HG02759 (cell line): ENCODE data around the gene THEM5.

ENCODE experiments used
- ATAC-seq: cut with Tn5 transposase; IDR thresholded peaks from one replicate; pipeline ENCODE4 v1.9.1; 2021; ENCODE audit warnings: mild to moderate bottlenecking, moderate library complexity; ENCODE audit not compliant: unreplicated experiment

Gene THEM5

DNA sequence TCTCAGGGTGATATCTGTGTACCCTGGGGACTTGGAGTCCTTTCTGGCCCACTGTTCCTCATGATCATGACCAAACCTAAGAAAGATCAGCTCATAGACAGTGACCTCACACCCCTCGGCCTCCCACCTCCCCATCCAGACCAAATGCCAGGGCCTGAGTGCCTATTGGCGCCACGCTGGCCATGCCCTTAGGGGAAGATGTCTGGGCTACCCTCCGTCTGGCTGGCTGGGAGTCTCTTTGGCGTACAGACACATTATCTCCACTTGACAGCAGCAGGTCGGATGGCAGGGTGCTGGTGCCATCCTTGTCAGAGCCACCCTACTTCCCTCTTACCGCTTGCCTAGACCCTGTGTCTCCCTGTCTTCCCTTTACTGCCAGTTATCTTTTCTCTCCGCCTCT, 30.3 kb downstream of the THEM5 start:
- ATAC-seq, result no peak

DNA sequence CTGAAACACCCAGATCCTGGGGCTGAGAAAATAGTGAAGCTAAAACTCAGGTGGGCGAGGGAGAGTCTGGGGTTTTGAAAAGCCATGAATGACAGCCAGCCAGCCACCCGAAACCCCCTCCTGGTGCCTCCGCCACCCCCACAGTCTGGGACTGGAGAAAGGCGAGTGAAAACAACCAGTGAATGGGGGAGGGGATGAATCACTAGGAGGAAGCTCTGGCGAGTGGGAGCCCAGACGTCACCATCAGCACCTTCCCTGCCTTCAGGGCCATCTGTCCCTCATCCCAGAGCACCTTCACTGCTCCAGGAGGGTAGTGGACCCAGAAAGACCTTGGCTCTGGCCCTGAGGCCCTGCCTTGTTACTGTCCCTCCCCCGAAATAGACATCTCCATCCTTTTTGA, 31.1 kb downstream of the THEM5 start:
- ATAC-seq, result no peak

DNA sequence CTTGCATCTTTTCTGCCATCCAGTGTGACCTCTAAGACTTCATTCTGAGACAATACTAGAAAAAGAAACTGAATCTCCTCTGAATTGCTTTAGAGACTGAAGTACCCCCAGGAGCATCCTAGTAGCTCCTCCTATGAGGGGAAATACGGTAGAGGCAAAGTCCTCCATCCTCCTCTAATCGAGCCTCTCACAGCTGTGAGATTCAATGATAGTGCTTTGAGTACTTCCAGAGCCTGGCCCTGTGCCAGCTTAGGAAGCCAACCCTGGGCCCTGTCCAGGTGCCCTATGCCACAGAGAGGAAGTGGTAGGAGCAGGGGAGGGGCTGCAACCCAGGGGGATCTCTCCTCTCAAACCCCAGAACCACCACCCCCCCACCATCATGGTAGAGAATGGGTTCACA, 32.6 kb downstream of the THEM5 start:
- ATAC-seq, result no peak

DNA sequence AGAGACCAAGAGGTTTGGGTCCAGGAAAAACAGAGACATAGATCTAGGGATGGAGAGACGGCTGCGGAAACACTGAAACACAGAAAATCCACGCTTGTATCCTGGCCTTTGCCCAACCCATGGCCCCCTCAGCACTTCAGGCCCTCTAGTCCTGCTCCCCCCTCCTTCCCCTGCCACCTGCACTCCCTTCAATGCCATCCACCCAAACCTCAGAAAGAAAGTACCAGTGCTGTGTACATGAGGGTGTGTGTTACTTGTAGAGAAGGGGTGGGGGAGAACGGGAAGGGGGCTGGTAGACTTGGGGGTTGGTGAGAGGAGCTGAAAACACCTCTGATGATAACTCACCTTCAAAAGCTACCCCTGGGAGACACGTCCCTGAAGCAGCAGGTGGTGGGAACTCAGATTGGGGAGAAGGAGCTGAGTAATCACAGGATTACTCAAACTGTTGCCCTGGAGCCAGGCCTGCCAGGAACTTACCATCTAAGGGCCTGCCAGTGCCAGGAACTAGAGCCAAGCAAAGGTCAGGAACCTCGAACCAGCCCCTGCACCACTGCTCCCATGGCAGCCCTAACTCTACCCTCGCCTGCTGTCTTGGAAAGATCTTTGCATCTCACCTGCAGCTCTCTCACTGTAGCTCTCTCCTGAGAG, 33.4 kb downstream of the THEM5 start:
- no peak for ATAC-seq

DNA sequence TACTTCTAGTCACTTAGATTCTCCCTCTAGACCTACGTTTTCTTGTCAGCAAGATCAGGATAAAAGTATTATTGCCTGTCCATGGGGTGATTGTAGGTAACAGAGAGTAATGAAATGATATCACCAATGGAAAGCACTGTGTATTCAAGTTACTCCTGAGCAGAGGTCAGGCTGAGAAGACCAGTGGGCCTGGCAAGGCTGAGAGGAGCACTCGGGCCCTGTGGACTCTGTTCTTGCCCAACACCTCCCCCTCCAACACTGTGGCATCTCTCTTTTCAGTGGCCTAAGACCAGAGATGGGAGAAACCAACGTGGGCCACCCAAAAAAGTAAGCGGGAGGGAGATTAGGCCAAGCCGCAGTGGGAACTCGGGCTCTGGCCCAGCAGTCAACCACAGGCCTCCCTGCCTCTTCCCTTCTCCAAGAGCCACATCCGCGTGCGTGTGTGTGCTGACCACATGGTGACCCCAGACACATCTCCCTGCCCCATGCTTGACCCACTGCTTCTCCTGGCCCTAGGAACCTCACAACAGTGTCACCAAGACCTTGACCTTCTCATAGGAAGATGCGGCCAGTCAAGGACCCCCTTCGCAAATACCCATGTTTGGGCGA, 34.2 kb downstream of the THEM5 start:
- ATAC-seq, result no peak

DNA sequence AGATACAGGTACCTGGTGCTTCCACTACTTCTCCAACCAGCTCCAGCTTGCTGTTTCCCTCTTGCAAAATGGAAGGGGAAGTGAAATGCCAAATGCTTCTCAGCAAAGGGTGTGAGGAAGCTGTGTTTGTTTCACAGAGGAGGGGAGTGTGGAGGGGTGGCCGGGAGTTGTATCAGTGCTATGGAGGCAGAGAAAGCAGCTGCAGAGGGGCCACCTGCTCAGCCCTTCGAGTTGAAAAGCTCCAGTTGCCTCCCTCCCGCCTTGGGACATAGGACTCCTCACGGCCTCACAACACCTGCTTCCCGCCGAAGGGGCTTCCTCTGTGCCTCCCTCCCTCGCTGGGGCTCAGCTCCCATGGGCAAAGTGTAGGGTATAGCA, 36.2 kb downstream of the THEM5 start:
- ATAC-seq, result no peak

DNA sequence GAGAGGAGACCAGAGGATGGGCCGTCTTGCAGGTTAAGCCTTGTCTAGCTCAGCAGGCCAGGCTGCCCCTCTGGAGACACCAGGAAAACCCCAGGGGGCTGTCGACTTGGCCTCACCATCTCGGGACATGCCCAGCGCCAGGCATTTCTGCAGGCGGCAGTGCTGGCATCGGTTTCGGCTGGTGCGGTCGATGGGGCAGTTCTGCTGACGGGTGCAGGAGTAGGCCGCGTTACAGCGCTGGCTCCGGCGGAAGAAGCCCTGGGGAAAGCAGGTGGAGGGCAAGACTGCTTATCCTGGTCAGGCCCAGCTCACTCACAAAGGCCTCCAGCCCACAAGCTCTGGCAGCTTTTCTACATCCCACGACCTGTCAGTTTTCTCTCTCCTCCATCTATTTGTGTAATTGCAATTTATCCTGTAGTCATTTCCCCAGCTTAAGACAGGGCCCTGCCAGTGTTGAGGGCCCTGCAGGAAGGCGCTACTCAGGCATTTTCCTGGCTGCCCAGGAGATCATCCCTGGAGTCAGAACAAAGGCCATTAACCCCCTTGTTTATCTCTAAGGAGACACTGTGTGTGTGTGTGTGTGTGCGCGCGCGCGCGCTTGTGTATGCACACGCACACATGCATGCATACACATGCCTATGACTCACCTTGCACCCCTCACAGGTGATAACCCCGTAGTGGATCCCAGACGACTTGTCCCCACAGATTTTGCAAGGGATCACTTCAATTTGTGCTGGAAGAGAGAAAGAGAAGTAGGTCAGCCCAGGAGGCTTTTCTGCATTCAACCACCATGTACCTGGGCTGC, 36.8 kb downstream of the THEM5 start:
- no peak for ATAC-seq

DNA sequence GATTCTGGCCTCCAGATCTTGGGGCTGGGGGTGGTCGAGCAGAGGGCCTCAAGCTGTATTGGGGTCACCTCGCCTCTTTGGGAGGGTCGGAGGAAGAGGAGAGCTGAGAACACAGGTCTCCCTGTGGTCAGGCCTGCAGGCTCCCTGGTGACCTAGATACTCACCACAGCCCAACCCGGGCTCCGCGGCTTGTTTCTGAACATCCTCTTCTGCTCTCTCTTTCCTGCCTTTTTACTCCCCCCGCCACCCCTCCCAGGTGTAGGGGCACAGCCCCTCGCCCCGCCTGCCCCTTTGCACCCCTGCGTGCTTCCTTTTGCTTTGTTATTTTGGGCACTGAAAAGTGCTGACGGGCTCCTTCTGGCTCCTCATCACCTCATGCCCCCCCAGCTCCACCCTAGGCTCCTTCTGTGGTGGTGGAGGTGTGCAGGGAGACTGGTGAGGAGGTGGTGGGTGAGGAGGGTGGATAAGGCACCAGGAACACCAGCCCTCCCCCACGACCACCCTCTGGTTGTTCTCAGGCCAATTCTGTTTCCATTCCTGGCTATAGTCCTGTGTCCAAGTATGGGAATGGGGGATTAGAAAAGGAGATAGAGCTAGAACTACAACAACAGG, 37.7 kb downstream of the THEM5 start:
- no peak for ATAC-seq

DNA sequence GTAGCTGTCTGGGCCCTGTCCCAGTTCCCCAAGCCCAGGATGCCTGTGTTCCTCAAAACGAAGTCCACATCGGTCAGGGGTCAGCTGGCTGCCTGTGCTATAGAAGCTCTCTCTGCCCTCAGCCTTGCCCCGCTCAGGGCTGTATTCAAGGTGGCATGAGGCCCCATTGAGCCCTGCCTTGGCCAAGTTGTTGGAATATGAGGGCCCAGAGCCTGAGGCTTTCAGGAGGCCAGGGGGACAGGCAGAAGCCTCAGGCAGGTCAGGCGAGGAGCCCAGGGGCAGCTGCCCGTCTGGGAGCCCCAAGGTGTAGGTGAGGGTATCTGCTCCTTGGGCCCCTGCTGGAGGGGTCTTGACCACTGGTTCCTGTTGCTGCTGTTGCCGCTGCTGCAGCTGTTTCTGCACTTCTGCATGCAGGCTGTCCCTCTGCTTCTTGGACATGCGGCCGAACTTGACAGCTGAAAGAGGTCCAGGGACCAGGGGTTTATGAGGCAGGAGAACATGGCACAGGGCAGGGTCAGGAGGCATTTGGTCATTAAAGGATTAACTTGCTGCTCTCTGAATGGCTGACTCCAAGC, 38.5 kb downstream of the THEM5 start:
- no peak for ATAC-seq

DNA sequence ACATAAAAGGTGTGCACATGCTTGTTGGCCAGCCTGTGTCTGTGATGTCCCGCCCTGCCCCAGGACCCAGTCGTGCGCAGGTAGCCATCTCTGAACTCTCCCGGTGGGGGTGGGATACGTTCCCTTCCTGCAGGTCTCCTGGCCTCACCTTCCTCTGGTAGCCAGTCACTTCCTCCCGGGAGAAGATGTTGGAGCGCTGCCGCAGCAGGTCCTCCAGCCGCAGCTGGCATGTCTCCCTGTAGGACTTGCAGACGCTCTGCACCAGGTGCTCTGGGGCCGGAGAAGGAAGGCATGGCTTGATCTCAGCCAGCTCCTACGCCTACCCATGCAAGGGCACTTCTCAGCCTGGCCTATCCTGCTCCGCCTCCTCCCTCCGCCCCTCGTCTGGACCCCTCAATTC, 39.1 kb downstream of the THEM5 start:
- ATAC-seq, result no peak

DNA sequence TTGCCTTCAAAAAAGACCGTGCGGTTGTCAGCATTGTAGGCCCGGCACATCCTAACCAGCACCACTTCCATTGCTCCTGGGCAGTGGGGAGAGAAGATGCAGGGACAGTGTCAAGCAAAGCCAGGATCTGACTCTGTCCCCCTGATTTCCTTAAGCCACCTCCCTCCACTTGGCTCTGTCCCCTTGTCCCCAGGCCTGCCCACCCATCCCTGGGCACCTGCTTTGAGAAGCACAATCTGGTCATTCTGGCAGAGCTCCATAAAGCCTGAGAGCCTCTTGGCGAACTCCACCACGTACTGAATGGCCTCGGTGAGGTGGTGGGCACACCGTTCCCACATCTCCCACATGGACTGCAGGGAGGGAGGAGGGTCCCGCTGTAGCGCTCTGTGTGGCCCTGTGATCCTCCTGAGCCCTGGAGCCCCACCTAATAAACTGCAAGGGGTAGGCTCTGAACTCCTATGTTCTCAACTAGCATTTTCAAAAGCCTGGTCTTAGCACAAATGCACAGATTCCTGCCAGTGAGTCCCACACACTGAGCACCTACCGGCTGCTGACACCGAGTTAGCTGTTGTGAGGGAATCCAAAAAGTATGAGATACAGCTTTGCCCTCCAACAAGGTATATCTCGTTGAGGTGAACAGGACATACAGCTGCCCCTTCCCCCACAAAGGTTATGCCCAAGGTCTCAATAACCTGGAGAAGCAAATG, 40.1 kb downstream of the THEM5 start:
- ATAC-seq, result no peak

DNA sequence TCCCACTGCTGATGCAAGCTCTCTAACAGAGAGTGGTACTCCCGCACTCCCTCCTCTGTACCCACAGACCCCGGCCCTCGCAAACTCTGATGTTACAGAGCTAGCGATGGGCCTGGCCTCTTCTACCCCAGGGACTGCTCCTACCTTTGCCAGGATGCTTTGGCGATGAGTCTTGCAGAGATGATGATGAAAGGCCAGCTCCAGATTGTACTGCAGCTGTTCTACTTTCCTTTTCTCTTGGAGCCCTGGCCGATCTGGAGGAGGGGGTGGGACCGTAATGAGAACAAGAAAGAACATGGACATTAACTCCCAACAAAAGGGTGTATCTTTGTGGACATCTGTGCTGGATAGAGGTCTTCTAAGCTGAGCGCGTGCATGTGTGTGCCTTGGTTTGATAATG, 42.3 kb downstream of the THEM5 start:
- no peak for ATAC-seq

DNA sequence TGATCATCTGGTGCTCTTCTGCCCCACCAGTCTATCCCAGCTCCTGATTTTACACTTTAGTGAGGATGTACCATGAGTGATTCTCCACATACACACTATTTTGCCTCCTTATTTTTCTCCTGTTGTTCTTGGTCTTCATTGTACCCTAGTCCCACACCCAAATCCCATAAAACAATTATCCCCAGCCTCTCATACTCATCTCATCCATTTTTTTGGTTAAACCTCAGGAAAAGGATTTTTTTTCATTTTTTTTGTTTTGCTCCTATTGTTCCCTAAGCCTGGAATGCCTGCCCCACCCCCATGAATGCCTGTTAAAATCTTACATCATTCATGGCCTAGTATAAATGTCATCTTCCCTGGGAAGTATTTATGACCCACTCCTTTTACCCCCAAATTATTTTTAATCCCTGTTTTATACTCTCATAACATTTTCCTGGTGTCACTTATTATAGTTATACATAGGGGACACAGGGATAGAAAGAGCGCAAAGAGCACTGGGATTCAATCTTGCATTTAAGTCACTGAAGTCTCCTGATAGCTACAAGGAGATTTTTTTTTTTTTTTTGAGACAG, 43.4 kb downstream of the THEM5 start:
- ATAC-seq, result no peak

DNA sequence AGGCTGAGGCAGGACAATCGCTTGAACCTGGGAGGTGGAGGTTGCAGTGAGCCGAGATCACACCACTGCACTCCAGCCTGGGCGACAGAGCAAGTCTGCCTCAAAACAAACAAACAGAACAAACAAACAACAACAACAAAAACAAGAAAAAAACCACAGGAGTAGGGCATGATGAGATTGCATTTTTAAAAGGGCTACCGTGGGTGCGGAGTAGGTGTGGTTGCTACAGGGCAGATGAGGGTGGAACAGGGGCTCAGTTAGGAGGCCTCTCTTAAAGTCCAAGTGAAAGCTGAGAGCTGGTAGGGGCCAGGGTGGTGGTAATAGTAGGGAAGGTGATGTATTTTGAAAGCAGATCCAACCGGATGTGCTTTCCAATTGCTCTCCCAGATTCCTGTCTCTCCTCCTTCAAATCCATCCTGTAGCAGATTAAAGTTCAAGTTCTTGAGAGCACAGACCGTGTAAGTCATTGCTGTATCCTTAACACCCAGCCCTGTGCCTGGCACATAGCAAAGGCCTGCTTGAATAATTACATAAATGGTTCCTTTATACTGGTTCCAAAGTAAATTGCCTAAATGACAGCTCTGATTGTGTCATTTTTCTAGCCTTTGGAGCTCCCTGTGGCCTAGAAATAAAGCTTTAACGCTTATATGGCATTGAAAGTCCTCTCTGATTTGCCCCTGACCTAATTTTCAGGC, 44.1 kb downstream of the THEM5 start:
- ATAC-seq, result no peak

DNA sequence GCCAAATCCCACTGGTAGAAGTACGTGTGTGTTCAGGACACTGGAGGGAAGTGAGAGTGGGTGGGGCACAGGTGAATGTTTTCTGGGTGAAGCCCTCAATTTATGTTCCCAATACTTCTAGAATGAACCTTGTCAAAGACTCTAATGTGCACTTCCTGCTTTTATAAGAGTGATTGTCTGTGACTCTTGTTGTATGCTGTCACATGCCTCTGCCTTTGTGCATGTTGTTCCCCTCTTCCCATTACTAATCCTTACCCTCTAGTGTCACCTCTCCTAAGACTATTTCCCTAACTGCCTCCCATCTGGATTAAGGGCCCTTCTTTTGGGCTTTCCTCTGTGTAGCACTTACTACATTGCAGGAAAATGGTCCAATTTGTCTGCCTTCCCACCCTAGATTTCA, 45.7 kb downstream of the THEM5 start:
- ATAC-seq, result no peak

DNA sequence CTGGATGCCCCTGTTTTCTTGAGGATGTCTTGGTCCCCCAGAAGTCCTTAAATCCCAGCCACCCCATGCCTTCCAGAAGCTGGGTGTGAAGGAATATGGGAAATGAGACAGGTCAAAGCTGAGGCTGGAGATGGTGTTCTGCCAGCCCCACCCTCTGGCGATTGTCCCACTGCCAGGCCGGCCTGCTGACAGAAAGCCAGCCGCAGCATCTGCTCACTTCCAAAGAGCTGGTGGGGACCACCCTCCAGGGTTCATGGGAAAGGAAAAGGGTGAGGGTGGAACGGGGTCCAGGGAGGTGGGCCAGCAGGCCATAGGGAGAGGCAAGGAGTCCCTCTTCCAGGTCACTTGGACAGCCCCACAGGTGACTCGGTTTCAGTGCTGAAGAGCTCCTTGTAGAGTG, 46.4 kb downstream of the THEM5 start:
- ATAC-seq, result no peak

DNA sequence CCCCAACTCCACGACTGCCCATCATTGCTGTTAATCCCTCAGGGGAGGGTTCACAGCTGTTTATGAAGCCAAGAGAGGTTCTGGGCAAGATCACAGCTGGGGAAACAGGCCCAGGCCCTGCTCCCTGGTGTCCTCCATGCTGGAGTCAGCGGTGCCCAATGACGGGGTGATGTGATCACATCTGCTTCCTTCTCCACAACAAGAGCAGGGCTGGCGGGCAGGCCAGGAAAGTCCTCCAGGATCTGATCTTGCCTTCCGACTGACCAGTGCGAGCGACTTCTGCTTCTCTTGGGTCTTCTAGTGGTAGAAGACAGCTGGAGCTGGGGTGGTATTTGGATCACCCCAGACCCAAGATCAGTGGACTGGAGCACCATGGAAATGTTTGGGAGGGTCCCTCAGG, 47.3 kb downstream of the THEM5 start:
- no peak for ATAC-seq

DNA sequence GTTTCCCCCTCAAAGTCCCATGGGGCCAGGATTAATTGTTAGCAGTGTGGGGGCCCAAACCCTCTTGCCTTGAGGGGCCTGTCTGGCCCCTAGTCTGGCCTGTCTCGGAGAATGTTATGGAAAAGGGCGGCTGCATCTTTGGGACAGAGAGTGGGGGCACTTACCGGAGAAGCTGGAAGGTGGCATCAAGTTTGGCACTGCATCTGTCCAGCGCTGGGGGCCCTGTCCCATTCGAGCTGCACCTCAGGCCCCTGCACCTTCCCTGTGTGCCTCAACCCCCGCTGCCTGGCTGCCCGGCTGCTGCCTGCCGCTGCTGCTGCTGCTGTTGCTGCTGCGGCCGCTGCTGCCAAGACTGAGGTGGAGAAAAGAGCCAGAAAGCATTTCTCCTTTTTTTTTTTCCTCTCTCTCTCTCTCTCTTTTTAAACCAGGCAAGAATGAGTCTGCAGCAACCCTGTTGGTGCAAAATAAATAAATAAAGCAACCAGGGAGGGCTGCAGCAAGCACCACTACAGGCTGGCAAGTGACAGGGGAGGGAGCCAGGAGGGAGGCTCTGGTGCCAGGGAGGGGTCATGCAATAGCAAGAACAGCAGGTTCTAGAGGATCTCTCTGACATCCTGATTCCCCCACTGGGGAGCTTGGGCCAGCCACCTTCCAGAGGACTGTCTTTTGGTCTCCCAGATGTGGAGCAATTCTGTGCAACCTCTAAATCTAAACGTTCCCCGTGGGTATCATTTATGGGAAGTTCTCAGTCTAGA, 48.3 kb downstream of the THEM5 start, which contains the start of gene LINGO4:
Gene LINGO4 (minus strand): TSS at position 354 of the 755 bp plus-strand sequence. CDS start 2,715 bp downstream, outside the sequence.
- ATAC-seq, result no peak

DNA sequence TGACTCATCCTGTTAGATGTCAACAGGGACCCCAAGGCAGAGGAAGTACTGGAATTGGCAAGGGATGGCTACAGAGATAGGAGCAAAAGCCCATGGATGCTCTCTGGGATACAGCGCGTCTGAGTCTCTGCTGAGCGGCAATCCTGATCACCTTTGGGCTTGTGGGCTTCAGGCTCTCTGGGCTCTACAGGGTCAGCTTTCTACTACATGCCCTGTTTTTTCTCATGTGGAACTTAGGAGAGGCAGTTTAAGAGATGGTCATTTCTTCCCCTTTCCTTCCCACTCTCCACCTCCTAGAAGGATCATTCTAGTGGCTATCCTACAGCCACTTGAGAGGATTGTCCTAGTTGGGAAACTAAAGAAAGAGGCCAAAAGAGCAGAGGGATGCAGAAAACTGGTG, 49.6 kb downstream of the THEM5 start:
- ATAC-seq, result no peak
